Measurements from ENCODE around the gene ASCC1.

The ASCC1 gene

GRCh38 chr10:72134785-72135767 is 81.0 kb downstream of the ASCC1 start:
- CTCF ChIA-PET: interaction anchor here (1.1 to 3.3 kb wide), 7 partner anchors 7 to 202 kb away, joined by 3 to 22 read pairs (median 4); partner anchors contain the start of gene ANAPC16
- no peak for TF ChIP-seq CTCF (IDR thresholded peaks at IDR 0.05; ENCODE audit: control extremely low read depth, extremely low read depth, low read depth, missing control alignments)
- POLR2A ChIA-PET: interaction anchor here (0.6 kb wide), 1 partner anchor 86 kb away, joined by 3 read pairs; no protein-coding TSS in a partner anchor
- DNase-seq (ENCODE audit: extremely low spot score): no peak

GRCh38 chr10:72133517-72133916 is 82.6 kb downstream of the ASCC1 start:
- ChIA-PET POLR2A (interaction anchor here (1.3 kb wide), 1 partner anchor 140 kb away, joined by 5 read pairs; the partner anchor contains the start of gene DDIT4), CTCF (interaction anchor here (1.1 to 3.3 kb wide), 12 partner anchors 9 to 206 kb away, joined by 3 to 22 read pairs (median 6); partner anchors contain the start of gene ANAPC16)
- peak; percentile 68 for DNase-seq (ENCODE audit: extremely low spot score)
- TF ChIP-seq CTCF (IDR thresholded peaks at IDR 0.05; ENCODE audit: control extremely low read depth, extremely low read depth, low read depth, missing control alignments): no peak

DNA sequence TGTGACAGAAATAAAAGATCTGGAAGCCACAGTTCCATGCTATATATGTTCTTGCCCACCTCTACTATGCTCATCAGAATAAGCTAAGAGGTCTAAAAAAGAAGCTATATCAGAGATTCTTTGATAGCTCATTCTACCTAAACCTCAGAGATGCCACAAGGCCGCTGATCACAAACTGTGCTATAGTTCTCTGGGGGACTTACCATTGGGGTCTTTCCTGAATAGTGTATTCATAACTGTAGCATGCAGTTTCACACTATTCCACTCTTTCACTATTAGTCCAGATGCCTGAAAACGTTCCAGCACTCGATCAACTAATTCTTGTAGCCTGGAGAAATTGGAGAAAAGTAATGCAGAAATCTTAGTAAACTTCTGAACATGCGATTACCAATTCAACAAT is 83.2 kb downstream of the ASCC1 start:
- TF ChIP-seq CTCF (IDR thresholded peaks at IDR 0.05; ENCODE audit: control extremely low read depth, extremely low read depth, low read depth, missing control alignments): no peak
- CTCF ChIA-PET: interaction anchor here (1.0 to 3.3 kb wide), 18 partner anchors 9 to 207 kb away, joined by 3 to 22 read pairs (median 4); partner anchors contain the start of genes ANAPC16 and ASCC1
- POLR2A ChIA-PET: interaction anchor here (0.6 to 1.3 kb wide), 2 partner anchors 69 to 141 kb away, joined by 5 read pairs; partner anchors contain the start of gene DDIT4

DNA sequence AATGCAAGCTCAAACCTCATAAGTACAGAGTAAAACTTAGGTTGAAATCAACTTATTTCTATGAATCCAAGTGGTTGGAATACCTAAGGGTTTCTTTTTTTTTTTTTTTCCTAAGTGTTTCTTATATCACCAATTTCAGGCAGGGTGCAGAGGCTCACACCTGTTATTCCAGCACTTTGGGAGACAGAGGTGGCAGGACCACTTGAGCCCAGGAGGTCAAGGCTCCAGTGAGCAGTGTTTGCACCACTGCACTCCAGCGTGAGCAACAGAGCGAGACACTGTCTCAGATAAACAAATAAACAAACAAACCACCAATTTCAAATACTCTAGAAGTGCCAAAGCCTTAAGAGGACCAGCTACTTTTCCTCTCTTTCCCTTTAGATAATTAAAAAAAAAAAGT is 88.5 kb downstream of the ASCC1 start:
- CTCF ChIA-PET: interaction anchor here (1.0 to 4.8 kb wide), 13 partner anchors 11 to 355 kb away, joined by 3 to 24 read pairs (median 7); no protein-coding TSS in a partner anchor
- POLR2A ChIA-PET: no interaction called here
- DNase-seq (ENCODE audit: extremely low spot score): no peak
- TF ChIP-seq CTCF (IDR thresholded peaks at IDR 0.05; ENCODE audit: control extremely low read depth, extremely low read depth, low read depth, missing control alignments): no peak

More for the DNA sequence above, 83.2 kb downstream of the ASCC1 start:
- no peak for DNase-seq (ENCODE audit: extremely low spot score)

- ChIA-PET CTCF (interaction anchor here (0.9 to 4.8 kb wide), 18 partner anchors 11 to 354 kb away, joined by 3 to 24 read pairs (median 5); no protein-coding TSS in a partner anchor), POLR2A (interaction anchor here (0.7 kb wide), 1 partner anchor 171 kb away, joined by 3 read pairs; no protein-coding TSS in a partner anchor)
- DNase-seq (ENCODE audit: extremely low spot score): no peak
- no peak for TF ChIP-seq CTCF (IDR thresholded peaks at IDR 0.05; ENCODE audit: control extremely low read depth, extremely low read depth, low read depth, missing control alignments)
Observed at GRCh38 chr10:72126872-72127232, 89.2 kb downstream of the ASCC1 start.

- peak; percentile 37 for TF ChIP-seq CTCF (IDR thresholded peaks at IDR 0.05; ENCODE audit: control extremely low read depth, extremely low read depth, low read depth, missing control alignments)
- ChIA-PET CTCF (interaction anchor here (0.9 to 4.8 kb wide), 23 partner anchors 10 to 354 kb away, joined by 3 to 24 read pairs (median 4); no protein-coding TSS in a partner anchor), POLR2A (interaction anchor here (0.7 kb wide), 1 partner anchor 171 kb away, joined by 3 read pairs; no protein-coding TSS in a partner anchor)
- peak; percentile 36 for DNase-seq (ENCODE audit: extremely low spot score)
Observed at GRCh38 chr10:72126184-72126871, 89.7 kb downstream of the ASCC1 start.

All from GM10248 (cell line).